Middle frontal gyrus (tissue), 1 donor: ENCODE results near the gene KANSL1.

Experiments used
- DNase-seq: peaks from one replicate; pipeline ENCODE4 v3.0.0-alpha.2; 2015; ENCODE audit warnings: low spot score; ENCODE audit errors: extremely low spot score

Gene KANSL1

DNA sequence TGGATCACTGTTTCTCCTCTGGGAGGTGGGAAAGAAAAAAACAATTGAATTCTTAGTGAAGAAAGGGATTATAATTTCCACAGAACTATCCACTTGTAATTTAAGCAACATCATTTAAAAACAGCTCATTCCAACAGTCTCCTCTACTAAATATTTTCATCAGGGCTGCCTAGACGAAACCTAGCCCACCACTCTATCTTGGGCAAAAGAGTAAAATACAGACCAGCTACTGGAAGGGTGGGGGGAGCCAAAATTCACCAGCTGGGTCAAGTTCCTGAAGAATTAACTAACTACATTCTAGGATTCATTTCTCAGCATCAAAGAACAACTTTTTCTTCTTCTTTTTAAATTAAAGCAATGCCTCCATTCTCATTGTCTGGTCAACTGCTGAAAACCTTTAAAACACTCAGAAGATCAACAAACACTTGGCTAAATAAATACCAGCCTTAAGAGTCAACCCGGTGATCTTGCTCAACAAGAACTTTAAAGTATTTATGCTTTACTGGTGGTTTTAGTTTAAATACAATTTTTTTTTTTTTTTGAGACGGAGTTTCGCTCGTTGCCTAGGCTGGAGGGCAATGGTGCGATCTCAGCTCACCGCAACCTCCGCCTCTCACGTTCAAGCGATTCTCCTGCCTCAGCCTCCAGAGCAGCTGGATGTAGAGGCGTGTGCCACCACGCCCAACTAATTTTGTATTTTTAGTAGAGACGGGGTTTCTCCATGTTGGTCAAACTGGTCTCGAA, 25.2 kb downstream of the KANSL1 start:
- DNase-seq = no peak

DNA sequence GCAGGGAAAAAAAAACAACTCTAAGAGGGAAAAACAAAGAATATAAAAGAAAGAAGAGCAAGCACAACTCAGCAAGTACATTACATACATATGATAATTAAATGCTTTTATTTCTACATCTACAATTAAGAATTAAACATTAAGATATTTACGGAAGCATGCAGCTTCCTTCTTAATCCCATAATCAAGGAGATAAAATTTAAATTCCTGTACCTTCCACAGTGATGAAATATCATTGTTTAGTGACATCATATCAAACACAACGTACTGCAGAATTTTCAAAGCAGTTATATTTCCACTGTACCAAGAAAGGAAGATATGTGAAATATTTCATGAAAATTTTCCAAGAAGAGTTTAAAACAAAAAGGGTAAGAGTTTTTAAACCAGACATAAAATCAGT, 26.0 kb downstream of the KANSL1 start:
- no peak for DNase-seq

DNA sequence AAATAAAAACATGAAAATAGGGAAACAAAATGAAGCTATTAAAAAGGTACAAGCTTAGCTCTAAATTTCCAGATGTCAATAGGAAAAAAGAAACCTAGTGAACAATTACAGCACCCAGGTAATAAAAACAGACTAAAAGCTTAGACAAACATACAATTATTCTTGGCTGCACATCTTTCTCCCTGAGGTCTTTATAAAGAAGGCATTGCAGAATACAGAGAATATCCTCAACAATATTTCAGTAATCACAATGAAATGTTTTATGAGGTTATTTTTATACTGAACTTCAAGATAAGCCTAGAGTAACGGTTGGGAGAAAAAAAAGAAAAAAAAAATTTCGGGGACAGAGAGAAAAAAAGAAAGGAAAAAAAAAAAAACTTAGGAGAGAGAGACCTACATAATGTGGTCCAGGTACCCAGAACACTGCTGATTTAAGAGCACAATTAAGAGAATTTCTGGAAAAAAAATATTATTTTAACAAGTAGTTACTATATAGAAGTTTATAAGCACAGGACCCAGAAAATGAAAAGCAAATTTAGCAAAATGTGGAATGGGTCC, 26.5 kb downstream of the KANSL1 start:
- no peak for DNase-seq

DNA sequence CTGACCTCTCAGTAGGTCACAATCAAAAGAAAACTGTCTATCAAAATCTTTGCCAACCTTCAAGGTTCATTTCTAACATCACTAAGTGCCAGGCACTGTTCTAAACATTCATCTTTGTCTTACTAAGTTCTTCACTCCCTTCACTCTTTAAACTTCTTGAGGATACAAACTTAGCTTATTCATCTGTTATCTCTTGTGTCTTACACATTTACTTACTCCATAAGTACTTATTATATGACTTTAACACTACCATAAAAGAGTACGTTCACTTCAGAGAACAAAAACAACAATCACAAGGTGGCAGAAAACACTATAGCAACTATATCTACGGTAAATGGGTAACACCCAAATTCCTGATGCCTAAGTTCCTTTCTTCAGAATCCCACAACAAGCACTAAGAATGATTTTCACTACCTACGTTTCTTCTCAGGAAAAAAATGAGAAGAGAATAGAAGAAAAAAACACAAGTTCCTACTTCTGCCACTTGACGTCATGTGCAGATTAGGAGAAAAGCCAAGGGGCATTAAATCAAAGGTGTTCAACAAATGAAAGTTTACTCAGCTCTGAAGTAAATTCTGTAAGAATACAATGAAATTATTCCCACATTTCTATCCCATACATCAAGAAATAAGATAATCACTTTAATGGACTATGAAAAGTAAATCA, 29.2 kb downstream of the KANSL1 start:
- DNase-seq = no peak

DNA sequence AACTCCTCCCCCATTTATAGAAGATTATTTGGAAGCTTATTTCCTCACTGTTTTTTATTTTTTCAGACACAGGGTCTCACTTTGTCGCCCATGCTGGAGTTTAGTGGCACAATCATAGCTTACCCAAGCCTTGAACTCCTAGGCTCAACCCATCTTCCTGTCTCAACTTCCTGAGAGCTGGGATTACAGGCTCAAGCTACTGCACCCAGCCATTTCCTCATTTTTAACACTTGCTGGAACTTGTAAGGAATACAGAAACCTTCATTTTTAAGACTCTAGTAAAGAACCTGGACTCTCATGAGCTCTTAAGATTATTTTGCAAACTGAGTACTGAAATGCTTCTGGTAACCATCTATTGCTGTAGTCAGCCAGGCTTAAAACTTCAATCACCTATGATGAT, 29.9 kb downstream of the KANSL1 start:
- no peak for DNase-seq

DNA sequence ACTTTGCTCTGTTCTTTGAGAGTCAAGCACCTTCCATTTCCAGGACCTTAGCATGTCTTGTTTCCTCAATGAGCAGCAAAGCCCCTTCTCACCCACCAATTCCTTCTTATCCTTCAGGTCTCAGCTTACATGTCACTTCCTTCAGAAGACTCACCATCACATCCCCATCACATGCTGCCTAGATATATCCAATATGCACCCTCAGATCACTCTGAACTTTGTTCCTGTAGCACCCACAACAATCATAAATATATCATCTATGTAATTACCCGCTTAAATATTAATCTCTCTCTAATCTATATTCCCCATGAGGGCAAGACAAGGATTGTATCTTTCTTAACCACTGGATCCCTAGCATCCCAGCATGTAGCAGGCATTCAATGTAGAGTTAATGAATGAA, 30.4 kb downstream of the KANSL1 start:
- no peak for DNase-seq

DNA sequence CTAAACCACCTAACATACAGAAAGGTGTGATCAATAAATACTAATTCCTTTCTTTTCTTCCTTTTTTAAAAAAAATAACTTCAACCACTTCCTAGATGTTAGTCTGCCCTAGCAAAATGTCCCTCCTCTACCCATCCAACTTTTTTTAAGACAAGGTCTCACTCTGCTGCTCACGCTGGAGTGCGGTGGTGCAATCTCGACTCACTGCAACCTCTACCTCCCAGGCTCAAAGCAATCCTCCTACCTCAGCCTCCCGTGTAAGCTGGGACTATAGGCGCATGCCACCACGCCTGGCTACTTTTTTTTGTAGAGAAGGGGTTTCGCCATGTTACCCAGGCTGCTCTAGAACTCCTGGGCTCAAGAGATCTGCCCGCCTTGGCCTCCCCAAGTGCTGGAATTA, 33.1 kb downstream of the KANSL1 start:
- no peak for DNase-seq

DNA sequence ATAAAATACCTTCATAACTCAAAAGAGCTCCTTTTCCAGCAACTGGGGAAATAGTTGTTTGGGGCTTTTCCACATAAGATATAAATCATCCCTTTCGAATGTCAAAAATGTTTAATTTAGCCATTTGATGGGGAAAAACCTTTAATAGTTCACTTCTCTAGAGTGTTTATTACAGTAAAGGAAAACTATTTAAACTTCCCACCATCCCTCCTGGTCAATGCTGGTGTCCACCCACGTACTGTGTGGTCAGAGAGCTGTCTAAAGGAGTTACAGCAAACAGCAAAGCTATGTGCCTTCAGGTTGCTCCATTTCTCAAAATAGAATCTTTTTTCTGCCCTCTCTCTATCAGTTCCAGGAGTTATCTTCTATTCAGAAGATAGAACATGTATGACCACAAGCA, 33.5 kb downstream of the KANSL1 start:
- DNase-seq = no peak

DNA sequence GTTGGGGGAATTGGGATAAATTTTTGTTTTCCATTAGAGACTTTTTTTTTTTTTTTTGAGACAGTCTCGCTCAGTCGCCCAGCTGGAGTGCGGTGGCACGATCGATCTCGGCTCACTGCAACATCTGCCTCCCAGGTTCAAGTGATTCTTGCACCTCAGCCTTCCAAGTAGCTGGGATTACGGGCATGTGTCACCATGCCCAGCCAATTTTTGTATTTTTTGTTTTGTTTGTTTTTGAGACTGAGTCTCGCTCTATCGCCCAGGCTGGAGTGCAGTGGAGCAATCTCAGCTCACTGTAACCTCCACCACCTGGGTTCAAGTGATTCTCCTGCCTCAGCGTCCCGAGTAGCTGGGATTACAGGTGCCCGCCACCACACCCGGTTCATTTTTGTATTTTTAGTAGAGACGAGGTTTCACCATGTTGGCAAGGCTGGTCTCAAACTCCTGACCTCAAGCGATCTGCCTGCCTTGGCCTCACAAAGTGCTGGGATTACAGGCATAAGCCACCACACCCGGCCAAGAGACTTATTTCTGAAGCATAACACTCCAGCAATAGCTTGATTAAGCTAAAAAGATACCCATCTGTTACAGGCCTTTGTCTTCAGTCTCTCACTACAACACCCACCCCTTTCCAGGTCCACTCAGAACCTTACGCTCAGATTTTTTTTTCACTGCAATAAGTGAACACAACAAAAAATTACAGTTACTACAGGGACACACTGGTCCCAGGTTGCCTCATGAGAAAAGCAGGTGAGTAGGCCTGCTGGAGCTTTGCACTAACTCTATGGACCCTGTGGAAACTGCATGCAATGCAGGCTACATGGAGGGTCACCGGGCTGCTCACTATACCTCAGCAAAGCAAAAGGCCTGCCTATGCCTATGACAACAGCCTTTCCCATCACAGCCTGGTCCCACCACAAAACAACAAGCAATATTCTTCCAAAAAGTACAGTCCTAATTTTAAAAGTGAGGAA, 34.6 kb downstream of the KANSL1 start:
- DNase-seq = no peak

DNA sequence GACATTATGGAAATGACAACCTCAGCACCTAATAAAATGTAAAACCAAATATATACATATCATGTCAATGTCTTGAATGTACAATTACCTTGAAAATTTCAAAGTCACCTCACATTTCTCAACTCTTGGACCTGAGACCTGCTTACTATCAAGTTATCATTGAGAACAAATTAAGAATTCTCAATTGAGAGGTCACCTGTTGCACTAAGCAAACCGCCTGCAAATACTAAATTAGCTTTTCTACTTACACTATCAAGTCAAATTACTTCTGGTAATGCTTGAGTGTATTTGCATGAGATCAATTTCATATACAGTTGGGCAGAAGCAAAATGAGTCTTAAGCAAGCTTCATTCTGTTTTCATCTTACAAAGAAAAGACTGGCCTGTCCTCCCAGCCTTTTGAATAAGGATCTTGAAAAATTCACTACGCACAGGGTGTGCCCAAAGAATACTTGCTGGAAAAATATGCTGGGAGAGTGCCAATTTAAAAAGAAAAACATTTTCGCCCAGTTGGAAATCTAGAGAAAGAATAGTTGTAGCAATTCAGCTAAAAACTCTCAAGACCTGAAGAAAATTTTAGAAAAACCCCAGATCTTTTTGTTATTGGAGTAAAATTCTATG, 35.7 kb downstream of the KANSL1 start:
- no peak for DNase-seq

DNA sequence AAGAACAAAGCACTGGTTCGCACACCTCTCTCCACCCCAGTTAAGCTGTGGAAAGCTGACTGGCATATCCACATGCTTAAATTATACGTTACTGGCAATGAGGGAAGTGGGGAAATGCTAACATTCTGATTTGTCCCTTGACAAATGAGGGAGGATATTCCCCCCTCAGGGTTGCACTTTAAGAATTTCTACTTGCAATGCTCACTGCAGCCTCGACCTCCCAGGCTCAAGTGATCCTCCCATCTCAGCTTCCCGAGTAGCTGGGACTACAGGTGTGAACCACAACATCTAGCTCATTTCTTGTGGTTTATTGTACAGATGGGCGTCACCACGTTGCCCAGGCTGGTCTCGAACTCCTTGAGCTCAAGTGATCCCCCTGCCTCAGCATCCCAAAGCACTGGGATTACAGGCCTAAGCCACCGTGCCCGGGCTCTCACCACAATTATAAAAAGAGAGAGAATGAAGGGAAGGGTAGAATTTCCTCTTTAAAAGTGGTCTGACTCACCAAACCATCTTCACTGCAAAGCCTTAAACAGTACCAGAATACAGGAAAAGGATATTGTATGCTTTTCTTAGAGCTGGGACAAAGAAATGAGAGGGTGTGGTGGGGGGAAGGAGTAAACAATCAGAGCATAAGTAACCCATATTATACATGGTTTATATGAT, 38.9 kb downstream of the KANSL1 start:
- DNase-seq = no peak

DNA sequence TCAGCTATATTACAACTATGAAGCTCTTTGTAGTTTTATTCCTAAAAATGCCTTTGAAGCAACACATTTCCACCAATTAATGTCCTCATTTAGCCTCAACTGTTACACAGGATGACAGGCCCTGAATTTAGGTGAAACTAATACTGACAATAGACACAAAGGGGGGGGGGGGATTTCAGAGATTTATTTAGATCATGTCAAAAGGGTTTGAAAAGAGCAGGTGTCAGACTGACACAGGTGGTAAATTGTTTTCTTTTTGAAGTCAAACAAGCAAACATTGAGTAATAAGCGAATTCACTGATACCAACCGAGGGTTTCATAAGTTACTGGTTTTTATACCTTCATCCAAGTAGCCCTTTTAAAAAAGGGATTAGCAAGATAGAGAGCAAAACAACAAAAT, 40.8 kb downstream of the KANSL1 start:
- DNase-seq = no peak

DNA sequence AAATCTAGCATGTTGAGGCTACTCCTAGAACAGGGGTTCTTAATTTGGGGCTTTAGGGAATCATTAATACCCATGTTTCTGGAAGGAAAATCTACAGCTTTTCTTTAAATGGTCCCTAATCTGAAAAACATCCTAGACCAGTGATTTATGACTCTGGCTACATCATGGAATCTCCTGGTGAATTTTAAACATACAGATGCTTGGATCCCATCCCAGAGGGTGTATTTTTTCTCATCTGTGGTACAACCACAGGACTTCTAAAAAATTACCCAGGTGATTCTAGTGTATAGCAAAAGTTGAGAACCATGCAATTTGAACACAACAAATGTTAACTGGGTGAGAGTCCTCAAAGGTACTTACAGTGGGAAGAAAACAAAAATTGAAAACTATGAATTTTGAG, 41.5 kb downstream of the KANSL1 start:
- no peak for DNase-seq

DNA sequence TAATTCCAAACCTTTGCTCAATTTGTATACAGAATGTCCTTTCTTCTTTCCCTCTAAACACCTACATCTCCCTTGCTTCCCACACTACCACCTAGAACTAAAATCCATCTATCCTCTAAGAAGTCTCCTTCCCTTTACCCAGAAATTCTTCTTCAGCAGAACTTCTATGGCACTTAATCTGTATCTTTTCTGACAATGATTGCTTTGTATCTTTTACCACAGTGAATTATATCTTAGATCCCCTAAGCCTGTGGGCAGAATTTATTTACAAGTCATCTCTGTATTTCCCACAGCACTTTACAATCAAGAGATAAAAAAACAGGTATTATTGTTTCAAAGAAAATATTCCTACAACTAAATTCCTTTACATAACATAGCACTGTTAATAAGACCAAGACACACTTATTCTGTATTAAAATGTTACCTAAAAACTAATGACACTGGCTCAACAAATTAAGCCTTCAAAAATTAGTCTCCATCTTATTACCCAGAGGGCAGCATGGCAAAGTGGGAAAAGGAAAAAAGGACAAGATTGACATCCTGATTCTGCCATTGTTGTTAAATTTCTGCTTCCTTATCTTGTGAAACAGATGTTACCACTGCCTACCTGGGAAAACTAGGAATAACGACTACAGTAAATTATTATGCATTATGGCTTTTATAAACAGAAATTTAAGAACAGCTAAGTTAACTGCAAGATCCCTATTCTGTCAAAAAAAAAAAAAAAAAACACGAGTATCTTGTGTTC, 42.8 kb downstream of the KANSL1 start:
- no peak for DNase-seq

DNA sequence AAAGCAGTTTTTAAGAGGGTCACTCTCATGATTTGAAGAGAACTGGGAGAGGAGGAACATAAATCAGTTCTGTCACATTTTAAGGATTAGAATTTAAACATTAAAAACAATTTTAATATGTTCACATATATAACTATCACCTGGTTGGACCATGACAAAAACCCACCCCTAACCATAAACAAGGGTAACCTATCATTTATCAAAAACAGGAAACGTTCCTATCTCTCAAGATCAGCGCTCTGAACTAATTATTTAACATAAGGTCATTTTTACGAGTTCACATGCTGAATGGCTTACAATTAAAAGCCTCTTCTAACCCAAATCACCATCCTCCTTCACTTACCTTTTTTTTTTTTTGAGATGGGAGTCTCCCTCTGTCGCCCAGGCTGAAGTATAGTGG, 45.0 kb downstream of the KANSL1 start:
- DNase-seq = no peak

DNA sequence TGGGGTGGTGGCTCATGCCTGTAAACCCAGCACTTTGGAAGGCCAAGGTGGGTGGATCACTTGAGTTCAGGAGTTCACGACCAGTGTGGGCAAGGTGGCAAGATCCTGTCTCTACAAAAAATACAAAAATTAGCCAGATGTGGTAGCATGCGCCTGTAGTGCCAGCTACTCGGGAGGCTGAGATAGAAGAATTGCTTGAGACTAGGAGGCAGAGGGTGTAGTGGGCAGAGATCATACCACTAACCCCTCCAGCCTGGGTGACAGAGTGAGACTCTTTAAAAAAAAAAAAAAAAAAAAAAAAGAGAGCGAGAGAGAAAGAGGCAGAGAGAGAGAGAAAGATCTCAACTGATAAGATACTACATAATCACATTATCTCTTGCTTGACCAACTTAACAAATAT, 45.9 kb downstream of the KANSL1 start:
- no peak for DNase-seq

DNA sequence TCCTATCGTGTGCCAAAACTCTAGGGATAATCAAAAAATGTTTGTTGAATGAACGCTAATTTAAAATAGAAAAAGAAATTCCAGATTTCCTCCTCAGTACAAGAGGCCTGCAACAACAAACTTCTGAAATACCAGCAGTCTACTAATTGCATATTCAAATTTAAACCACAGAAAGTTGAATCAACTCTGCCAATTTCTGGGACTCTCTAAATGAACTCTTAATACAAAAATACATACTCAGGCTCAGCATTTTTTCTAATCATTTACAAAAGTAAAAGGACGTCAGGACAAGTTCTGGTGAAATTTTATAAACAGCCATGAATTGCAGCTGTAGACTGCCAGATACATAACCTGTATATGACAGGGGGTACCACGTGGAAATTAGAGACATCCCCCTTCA, 49.0 kb downstream of the KANSL1 start:
- no peak for DNase-seq

DNA sequence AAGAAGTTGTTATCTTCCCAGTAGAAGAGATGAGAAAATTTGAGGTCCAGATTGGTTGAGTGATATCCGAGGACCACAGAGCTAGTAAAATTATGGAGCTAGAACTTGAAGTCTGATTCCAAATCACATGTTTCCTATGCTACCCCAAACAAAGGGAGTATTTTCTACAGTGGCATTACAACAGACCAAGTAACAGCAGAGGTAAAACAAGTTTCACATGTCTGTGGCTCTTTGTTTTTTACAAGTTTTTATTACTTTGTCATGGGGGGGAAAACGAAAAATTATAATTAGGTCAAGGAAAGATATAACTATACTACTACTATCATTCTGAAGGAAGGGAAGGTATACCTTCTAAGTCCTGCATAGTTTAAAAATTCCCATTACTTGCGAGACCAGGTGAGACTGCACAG, 49.4 kb downstream of the KANSL1 start:
- DNase-seq = no peak

DNA sequence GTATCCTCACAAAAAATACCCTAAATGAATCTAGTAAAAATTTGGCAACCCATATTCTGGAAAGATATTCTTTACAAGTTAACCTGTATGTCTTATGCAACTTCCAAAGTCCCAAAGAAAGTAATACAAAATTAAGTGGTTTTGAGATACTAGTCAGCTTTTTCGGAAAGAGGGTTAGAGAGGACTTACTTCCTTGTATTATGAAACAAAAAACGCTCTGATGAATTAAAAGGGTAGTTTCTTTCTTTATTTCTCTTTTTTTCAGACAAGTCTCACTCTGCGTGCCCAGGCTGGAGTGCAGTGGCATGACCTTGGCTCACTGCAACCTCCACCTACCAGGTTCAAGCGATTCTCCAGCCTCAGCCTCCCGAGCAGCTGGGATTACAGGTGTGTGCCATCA, 51.6 kb downstream of the KANSL1 start:
- no peak for DNase-seq

DNA sequence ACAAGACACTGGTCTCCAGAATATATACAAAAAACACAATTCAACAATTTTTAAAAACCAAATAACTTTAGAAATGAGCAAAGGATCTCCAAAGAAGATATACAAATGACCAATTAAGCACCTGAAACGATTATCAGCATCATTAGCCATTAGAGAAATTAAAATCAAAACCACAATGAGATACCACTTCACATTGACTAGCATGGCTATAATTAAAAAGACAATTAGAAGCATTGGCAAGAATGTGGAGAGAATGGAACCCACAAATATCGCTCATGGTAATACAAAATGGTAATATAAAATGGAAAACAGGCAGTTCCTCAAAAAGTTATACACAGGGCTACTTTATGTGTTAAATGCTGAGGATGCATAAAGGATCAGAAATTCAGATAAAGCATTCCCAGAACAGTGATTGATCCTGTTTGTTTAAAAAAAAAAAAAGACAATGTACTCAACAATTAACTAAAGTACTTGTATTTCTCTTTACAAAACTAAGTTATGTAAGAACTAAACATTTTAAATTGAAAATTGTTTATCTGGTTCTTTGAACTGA, 52.5 kb downstream of the KANSL1 start:
- DNase-seq = no peak
